HFF-Myc (cell line): ENCODE measurements around the gene FMNL2.

Source experiments
- DNase-seq: peaks from one replicate; pipeline ENCODE4 v3.0.0-alpha.2; 2011; ENCODE audit warnings: low read depth; ENCODE audit errors: extremely low read depth
- H3K4me3 ChIP-seq: replicated peaks from 2 replicates; pipeline ENCODE4 v1.5.1; 2011; ENCODE audit warnings: low read depth, mild to moderate bottlenecking, control low read depth, low read length
- CTCF ChIP-seq: IDR thresholded peaks from 2 replicates; pipeline ENCODE4 v1.5.1; 2012; ENCODE audit warnings: mild to moderate bottlenecking, low read depth, low read length, control low read depth; ENCODE audit errors: missing control alignments

FMNL2 gene

GRCh38 chr2:152406836-152407161 is 71.8 kb downstream of the FMNL2 start:
- TF ChIP-seq CTCF = no peak
- DNase-seq = no peak
- H3K4me3 ChIP-seq = no peak overlapping the region

- DNase-seq = no peak
- H3K4me3 ChIP-seq = no peak overlapping the region
- TF ChIP-seq CTCF = no peak
Observed at GRCh38 chr2:152407204-152407721, 72.3 kb downstream of the FMNL2 start.

GRCh38 chr2:152407806-152408205 is 72.8 kb downstream of the FMNL2 start:
- H3K4me3 ChIP-seq = no peak overlapping the region

GRCh38 chr2:152408254-152408653 is 73.3 kb downstream of the FMNL2 start:
- no peak for DNase-seq

More at GRCh38 chr2:152407806-152408205, 72.8 kb downstream of the FMNL2 start:
- TF ChIP-seq CTCF = no peak
- DNase-seq = no peak

GRCh38 chr2:152409386-152410164 is 74.6 kb downstream of the FMNL2 start:
- no peak for TF ChIP-seq CTCF
- no peak for DNase-seq
- no peak overlapping the region for H3K4me3 ChIP-seq

More at GRCh38 chr2:152408254-152408653, 73.3 kb downstream of the FMNL2 start:
- no peak overlapping the region for H3K4me3 ChIP-seq
- no peak for TF ChIP-seq CTCF

- DNase-seq = no peak
- no peak for TF ChIP-seq CTCF
- no peak overlapping the region for H3K4me3 ChIP-seq
Observed at GRCh38 chr2:152410165-152410597, 75.2 kb downstream of the FMNL2 start.
